Erythroblast (primary cell): ENCODE data around the gene SUSD3.

ENCODE experiments used
- DNase-seq, 2 experiments: peaks; one replicate each; lab custom pipeline; 2025; lab: John Stamatoyannopoulos, UW
- GATA1 ChIP-seq: IDR thresholded peaks from 2 replicates; pipeline ENCODE4 v1.6.1; 2011; ENCODE audit warnings: low read depth, mild to moderate bottlenecking, control low read depth, low read length, moderate library complexity
- POLR2A ChIP-seq: IDR thresholded peaks from 2 replicates; pipeline ENCODE4 v1.6.1; 2011; ENCODE audit warnings: mild to moderate bottlenecking, low read length

The SUSD3 gene

GRCh38 chr9:93052791-93053540 is 5.5 kb upstream of the SUSD3 start:
- TF ChIP-seq POLR2A: no peak
- no peak for TF ChIP-seq GATA1
- DNase-seq: no peak

GRCh38 chr9:93053781-93054331 is 4.6 kb upstream of the SUSD3 start:
- TF ChIP-seq GATA1 (no peak), POLR2A (no peak)
- DNase-seq: no peak

DNA sequence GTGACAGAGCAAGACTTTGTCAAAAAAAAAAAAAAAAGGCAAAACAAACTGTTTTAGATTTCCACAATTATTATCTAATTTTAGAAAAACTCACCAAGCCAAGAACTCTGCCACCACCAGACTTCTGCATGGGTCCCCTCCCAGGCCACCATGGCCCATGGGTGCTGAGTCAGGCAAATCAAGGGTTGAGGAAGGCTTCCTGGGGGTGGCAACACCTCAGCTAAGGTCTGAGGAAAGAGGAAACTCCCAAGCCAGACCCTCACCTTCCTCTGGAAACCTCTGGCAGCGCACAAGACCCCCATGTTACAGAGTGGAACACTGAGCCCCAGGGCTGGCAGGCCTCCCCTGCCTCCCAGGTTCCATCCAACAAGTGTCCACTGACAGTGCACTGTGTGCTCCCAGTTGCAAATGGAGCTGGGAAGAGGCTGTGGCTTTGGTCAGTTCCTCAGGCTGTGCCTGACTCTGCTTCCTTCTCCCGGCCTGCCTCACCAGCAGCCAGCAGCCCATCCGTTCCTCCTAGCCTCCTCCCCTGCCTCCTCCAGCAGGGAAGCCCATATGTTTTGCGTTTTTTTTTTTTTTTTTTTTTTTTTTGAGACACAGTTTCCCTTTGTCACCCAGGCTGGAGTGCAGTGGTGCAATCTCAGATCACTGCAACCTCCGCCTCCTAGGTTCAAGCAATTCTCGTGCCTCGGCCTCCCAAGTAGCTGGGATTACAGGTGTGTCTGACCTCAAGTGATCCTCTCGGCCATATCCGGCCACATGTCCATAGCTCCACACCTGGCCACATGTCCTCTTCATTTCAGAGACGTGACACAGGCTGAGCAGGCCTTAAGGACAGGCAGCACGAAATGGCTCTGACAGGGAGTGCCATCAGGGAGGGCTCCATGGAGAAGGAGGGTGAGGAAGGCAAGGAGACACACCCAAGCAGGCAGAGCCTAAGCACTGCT is 3.5 kb upstream of the SUSD3 start:
- DNase-seq: no peak
- TF ChIP-seq POLR2A: no peak
- TF ChIP-seq GATA1: no peak

DNA sequence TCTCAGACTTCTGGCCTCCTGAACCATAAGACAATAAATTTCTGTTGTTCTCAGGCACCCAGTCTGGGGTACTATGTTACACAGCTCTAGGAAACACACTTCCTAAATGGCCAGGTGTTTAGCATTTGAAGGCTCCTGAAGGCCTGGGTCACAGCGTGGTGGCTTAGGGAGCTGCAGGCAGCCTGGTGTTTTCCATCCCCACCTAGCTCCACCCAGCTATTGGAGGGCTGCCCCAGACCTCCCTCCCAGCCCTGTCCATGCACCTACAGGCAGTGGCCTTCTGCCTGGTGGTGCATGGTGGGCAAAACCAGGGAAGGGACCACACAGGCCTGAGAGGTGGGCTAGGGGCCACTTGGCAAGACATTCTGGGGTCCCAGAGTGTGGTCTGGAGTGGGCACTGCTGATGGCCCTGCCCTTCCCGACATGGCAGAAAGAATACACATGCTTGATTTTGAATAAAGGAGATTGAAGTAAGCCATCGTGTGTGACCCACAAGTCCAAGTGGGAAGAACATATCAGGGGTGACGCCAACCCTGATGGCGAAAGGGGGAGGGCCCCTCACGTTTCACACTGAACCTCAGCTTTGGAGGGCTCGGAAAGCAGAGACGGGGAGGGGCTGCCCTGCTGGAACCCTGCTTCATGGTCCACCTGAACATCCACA is 1.3 kb upstream of the SUSD3 start:
- no peak for DNase-seq

DNA sequence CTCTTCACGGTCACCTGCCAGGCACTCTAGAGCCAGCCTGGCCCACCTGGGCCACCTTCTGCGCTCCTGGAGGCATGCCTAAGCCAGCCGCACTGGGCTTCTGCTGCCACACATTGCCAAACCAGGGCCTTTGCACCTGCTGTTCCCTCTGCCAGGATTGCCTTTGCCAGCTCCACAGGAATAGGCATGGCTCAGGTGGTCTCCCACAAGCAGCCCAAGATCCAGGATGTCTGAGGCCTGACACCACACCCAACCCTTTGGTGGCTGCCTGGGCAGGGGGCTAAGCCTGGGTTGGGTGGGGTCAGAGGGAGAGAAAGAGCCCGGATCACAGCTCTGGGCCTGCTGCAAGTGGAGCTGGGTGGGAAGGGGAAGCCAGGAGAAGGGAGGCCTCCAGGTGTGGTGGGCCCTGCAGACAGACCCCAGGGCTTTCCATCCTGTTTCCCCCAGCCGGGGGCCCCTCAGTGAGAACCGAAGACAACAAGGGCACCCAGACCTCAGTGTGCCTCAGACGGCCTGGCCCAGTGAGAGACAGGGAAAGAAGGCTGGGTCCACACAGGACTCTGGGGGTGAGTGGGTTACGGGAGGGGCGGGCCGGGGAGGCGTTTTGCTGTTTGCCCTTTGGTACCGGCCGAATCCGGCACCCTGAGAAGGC is 672 bp upstream of the SUSD3 start:
- DNase-seq: no peak

More for the DNA sequence above, 1.3 kb upstream of the SUSD3 start:
- TF ChIP-seq POLR2A (no peak), GATA1 (no peak)

DNA sequence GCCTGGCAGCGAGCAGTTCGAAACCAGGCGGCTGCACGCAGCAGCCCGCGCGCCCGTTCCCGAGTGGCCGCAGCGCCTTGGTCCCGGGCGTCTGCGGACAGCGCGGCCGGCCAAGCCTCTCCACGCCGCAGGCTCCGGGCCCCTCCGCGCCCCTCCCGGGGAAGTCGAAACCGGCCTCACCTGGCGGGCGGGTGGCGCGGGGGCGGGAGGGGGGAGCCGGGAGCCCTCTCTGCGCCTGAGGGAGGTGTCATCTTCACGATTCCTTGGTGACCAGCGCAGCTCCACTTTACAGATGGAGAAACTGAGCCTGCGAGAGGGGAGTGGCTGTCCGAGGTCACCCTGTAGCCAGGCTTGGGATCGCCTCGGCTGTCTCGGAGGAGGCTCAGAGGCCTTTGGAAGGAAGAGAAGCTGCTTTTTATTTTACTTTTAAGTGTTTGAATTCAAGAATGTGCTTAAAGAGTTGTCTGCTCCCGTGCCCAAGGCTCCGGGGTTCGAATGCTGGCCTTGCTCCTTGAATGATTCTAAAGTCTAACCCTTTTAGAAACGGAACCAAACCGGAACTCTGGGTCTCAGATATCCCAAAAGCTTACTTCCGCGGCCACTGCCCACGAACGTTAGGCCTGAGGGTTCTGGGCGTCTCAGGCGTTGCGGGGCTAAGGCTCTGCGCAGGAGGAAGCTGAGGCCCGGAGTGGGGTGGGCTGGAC is 662 bp downstream of the SUSD3 start:
- peak in 1 of 2 experiments; percentile 9 for DNase-seq
- no peak for TF ChIP-seq POLR2A
- TF ChIP-seq GATA1: no peak

More for the DNA sequence above, 672 bp upstream of the SUSD3 start:
- TF ChIP-seq POLR2A (no peak), GATA1 (no peak)

DNA sequence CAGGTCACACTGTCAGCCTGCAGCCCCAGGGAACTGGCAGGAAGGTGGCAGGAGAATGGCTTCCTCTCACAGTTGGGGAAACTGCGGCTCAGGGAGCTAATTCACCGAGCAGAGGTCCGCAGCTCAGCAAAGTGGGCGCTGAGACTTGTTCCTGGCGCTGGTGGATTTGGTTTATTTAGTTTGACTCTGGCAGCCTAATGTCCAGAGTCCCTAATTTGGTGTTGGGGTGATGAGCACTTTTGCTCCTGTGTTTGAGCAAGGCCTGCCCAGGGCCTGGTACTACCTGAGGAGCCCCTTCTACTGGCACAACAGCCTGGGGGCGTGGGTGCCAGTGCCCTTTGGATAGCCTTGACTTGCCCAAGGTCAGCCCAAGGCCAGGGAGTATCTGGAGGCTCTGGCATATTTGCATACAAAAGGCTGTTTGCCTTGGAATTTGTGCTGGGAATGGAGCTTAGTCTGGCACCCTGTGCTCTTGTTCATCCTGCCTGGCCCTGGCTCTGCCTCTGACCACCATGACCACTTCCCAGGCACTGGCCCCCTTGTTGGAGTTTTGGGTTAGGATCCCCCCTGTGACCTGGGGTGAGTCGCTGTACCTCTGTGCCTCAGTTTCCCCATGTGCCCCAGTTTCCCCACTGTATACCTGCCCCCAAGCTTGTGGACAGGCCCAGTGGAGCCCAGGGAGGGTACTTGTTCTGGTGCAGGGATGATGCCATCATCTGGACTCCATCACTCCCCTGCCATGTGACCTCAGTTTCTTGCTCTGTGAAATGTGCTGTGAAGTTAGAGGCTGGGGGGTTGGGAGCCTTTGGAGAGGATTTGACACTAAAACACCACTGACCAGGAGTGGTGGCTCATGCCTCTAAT is 1.4 kb downstream of the SUSD3 start:
- TF ChIP-seq GATA1 (no peak), POLR2A (no peak)
- DNase-seq: no peak

GRCh38 chr9:93060746-93061259 is 2.3 kb downstream of the SUSD3 start:
- DNase-seq: no peak
- no peak for TF ChIP-seq POLR2A
- no peak for TF ChIP-seq GATA1

DNA sequence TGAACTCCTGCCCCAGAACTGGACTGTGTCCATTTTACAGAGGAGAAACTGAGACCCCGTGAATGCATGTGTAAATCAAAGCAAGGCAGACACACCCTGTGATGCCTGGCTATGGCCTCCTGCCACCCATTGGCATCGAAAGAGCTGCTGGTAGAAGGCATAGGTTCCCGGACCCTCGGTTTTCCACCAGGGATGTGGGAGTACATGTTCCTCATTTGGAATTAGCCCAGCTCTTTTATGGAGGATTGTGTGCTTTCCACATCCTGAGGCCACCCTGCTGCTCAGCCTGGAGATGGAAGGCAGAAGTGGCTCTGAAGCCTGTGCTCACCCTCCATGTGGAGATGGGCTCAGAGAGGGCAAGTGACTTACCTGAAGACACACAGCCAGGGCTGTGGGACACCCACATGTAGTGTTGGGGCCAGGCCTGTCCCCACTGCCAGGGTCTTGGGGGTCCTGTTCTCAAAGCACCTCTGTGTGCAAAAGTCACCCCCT is 2.8 kb downstream of the SUSD3 start:
- TF ChIP-seq GATA1 (no peak), POLR2A (no peak)

DNA sequence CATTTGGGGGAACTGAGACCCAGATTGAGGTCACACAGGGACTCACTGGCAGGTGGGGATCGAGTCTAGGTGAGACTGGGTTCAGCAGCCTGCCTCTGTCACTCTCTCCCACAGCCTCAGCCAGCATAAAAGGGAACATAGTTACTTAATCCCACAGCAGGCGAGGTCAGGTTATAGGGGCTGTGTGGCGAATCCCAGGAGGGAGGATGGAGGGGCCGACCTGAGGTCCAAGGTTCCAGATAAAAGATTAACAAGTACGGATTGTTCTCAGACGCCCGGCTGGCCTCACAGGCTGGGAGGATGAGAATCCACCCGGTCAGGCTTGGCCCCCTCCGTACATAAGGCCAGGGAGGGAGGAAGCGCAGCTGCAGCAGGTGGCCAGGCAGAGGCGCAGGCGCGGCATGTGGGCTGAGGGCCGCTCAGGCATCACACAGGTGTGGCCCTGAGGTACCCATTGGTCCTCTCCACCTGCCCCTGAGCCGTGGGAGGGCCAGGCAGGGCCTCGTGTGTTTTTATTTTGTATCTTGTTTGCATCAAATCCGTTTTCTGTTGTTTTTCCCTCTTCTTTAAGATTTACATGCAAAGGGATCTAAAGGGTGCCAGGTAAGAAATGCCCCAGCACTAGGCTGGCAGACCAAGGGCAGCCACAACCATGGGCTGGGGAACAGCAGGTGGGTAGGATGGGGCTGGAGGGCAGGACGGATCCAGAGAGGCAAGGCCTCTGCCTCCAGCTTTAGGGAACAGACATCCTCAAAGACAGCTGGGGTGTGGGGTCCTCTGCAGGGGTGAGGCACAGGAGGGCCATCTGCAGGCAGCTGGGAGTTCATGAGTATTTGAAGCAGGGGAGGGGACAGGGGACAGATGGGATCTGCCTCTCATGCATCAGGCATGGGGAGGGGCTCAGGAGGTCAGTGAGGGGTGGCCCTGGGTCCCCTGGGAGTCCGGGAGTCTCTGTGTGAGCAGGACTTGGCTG is 3.6 kb downstream of the SUSD3 start:
- DNase-seq: no peak
- TF ChIP-seq POLR2A: no peak
- no peak for TF ChIP-seq GATA1

More for the DNA sequence above, 2.8 kb downstream of the SUSD3 start:
- no peak for DNase-seq
